Glutamatergic neuron (in vitro differentiated cells): ENCODE data around the gene PCDHGC4. TPM values are rescaled to one million over a fixed set of nuclear protein-coding genes. Genes with fewer than 3 reads are reported as not detected.

ENCODE experiments used
- DNase-seq: peaks from one replicate; pipeline ENCODE4 v3.0.0; 2022
- H3K27ac Mint-ChIP-seq: one replicate; pipeline ENCODE4 v1.8.0; 2020; ENCODE audit warnings: mild to moderate bottlenecking, mixed read lengths, inconsistent platforms; ENCODE audit not compliant: unreplicated experiment
- H3K27me3 Mint-ChIP-seq: one replicate; pipeline ENCODE4 v1.8.0; 2020; ENCODE audit warnings: mild to moderate bottlenecking, moderate library complexity, mixed read lengths, inconsistent platforms; ENCODE audit not compliant: unreplicated experiment
- H3K36me3 Mint-ChIP-seq: one replicate; pipeline ENCODE4 v1.8.0; 2020; ENCODE audit warnings: mild to moderate bottlenecking, mixed read lengths, inconsistent platforms; ENCODE audit not compliant: unreplicated experiment
- H3K4me1 Mint-ChIP-seq: one replicate; pipeline ENCODE4 v1.8.0; 2020; ENCODE audit warnings: mild to moderate bottlenecking, low read depth, mixed read lengths, inconsistent platforms; ENCODE audit not compliant: unreplicated experiment
- H3K4me3 Mint-ChIP-seq: one replicate; pipeline ENCODE4 v1.8.0; 2020; ENCODE audit warnings: mild to moderate bottlenecking, mixed read lengths, inconsistent platforms; ENCODE audit not compliant: unreplicated experiment
- H3K9me3 Mint-ChIP-seq: one replicate; pipeline ENCODE4 v1.8.0; 2020; ENCODE audit warnings: mild to moderate bottlenecking, moderate library complexity, mixed read lengths, inconsistent platforms; ENCODE audit not compliant: unreplicated experiment
- CTCF ChIP-seq: fragments of 200-600 bp; sonication (generic); IDR thresholded peaks from one replicate; pipeline ENCODE4 v1.5.0; 2021; ENCODE audit not compliant: partially characterized antibody, unreplicated experiment
- total RNA-seq: library from RNA; stranded (reverse); fragmentation: NEBNext Ultra II Directional; extraction: Animal tissue kit (Norgen Biotek cat#: 25700); gene quantifications from one replicate; pipeline ENCODE4 v1.2.1, GENCODE V29; 2021; ENCODE audit not compliant: unreplicated experiment

Gene PCDHGC4
- total RNA-seq, 1 donor from 2014 or later, result 6.7 TPM

GRCh38 chr5:141441571-141442170 is 43.2 kb upstream of the PCDHGC4 start:
- Mint-ChIP-seq H3K9me3 (peaks cover 14% of the 10 kb centered on the region), H3K27me3 (peaks cover 4% of the 10 kb centered on the region), H3K36me3 (peaks cover 41% of the 10 kb centered on the region), H3K4me3 (no peak overlapping the region), H3K4me1 (no peaks in the 10 kb centered on the region), H3K27ac (no peak overlapping the region)
- DNase-seq, result no peak
- TF ChIP-seq CTCF, result no peak

GRCh38 chr5:141465351-141465750 is 19.5 kb upstream of the PCDHGC4 start:
- no peaks in the 10 kb centered on the region for H3K9me3 Mint-ChIP-seq
- H3K36me3 Mint-ChIP-seq, result no peaks in the 10 kb centered on the region
- no peaks in the 10 kb centered on the region for H3K27me3 Mint-ChIP-seq
- no peak overlapping the region for H3K4me3 Mint-ChIP-seq
- H3K27ac Mint-ChIP-seq, result no peak overlapping the region
- no peak for DNase-seq
- no peak for TF ChIP-seq CTCF
- no peaks in the 10 kb centered on the region for H3K4me1 Mint-ChIP-seq

DNA sequence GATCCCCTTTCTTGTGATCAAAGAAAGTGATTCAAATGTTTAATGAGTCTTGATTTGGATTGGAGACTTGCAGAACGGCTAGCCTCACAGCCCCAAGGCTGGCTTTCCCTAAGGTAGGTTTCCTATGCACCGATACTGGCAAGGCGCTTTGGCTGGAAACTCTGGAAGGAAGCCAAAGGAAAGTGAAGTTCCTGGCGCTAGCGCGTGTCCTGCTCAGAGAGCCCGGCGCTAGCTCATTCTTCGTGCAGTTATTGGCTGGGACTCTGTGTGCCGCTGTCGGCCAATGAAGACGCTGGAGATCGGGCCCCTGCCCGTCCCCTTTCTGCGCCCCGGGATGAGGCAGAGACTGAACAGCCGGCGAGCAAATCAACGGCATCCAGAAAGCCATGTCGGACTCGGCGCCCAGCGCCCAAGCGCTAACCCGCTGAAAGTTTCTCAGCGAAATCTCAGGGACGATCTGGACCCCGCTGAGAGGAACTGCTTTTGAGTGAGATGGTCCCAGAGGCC is 9.2 kb upstream of the PCDHGC4 start, which contains the start of gene PCDHGC3:
Gene PCDHGC3, plus strand, starts transcription at position 342 of the 507 bp plus-strand sequence. Its CDS starts 151 bp downstream, at position 493.
- Mint-ChIP-seq H3K27ac (peak within 1 kb of the TSS; percentile 85), H3K4me3 (peak within 1 kb of the TSS; percentile 96), H3K36me3 (peaks cover 13% of the 10 kb centered on the region), H3K9me3 (peaks cover 6% of the 10 kb centered on the region), H3K4me1 (peaks cover 8% of the 10 kb centered on the region), H3K27me3 (peaks cover 7% of the 10 kb centered on the region)
- peak; percentile 81 for DNase-seq
- TF ChIP-seq CTCF, result peak; percentile 25

GRCh38 chr5:141476132-141476911 is 8.5 kb upstream of the PCDHGC4 start:
- peak overlapping the region; percentile 96 for H3K4me3 Mint-ChIP-seq
- peaks cover 13% of the 10 kb centered on the region for H3K36me3 Mint-ChIP-seq
- no peak for TF ChIP-seq CTCF
- H3K27ac Mint-ChIP-seq, result peak overlapping the region; percentile 85
- DNase-seq, result peak; percentile 42
- peaks cover 8% of the 10 kb centered on the region for H3K9me3 Mint-ChIP-seq
- H3K27me3 Mint-ChIP-seq, result peaks cover 7% of the 10 kb centered on the region
- H3K4me1 Mint-ChIP-seq, result peaks cover 8% of the 10 kb centered on the region
